Bronchial epithelial cell (primary cell): Measurements from ENCODE around the gene SORBS1. TPM values are rescaled to one million over a fixed set of nuclear protein-coding genes. Genes with fewer than 3 reads are reported as not detected.

Experiments
- DNase-seq: peaks from one replicate; pipeline ENCODE4 v3.0.0-alpha.2; 2010; ENCODE audit warnings: low read depth
- FAIRE-seq: peaks from 2 replicates; lab custom pipeline; 2011; peaks lifted over from hg19 to GRCh38; lab: Jason Lieb, UNC
- H3K27me3 ChIP-seq: 2 replicates; pipeline ENCODE4 v1.5.1; 2011; ENCODE audit warnings: low read length; ENCODE audit not compliant: control insufficient read depth, insufficient read depth
- H3K36me3 ChIP-seq: 2 replicates; pipeline ENCODE4 v1.5.1; 2011; ENCODE audit warnings: low read length; ENCODE audit not compliant: control insufficient read depth, insufficient read depth
- H3K4me3 ChIP-seq: 2 replicates; pipeline ENCODE4 v1.5.1; 2011; ENCODE audit warnings: mild to moderate bottlenecking, low read depth, low read length, control low read depth
- total RNA-seq: library from RNA; depleted of rRNA; stranded (reverse); fragments of >200 nt; gene quantifications from 2 replicates; pipeline ENCODE4 v1.2.1, GENCODE V29; 2014
- TF ChIP-seq, protein P1 (sequence below): IDR thresholded peaks from 2 replicates; pipeline ENCODE4 v1.5.1; 2011; ENCODE audit warnings: mild to moderate bottlenecking, moderate library complexity, low read length, control low read depth, inconsistent platforms; ENCODE audit not compliant: insufficient read depth, severe bottlenecking

SORBS1 gene
- total RNA-seq, 1 donor from 2014 or later: under 0.01 TPM

GRCh38 chr10:95478935-95479334 lies 82.2 kb downstream of the SORBS1 start:
- Histone ChIP-seq H3K4me3 (no peak overlapping the region), H3K36me3 (no peaks in the 10 kb centered on the region), H3K27me3 (no peaks in the 10 kb centered on the region)
- no peak for FAIRE-seq
- no peak for DNase-seq
- TF ChIP-seq, protein P1, sequence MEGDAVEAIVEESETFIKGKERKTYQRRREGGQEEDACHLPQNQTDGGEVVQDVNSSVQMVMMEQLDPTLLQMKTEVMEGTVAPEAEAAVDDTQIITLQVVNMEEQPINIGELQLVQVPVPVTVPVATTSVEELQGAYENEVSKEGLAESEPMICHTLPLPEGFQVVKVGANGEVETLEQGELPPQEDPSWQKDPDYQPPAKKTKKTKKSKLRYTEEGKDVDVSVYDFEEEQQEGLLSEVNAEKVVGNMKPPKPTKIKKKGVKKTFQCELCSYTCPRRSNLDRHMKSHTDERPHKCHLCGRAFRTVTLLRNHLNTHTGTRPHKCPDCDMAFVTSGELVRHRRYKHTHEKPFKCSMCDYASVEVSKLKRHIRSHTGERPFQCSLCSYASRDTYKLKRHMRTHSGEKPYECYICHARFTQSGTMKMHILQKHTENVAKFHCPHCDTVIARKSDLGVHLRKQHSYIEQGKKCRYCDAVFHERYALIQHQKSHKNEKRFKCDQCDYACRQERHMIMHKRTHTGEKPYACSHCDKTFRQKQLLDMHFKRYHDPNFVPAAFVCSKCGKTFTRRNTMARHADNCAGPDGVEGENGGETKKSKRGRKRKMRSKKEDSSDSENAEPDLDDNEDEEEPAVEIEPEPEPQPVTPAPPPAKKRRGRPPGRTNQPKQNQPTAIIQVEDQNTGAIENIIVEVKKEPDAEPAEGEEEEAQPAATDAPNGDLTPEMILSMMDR: no peak

- TF ChIP-seq, protein P1: no peak
- FAIRE-seq (no peak), DNase-seq (peak; percentile 15)
- Histone ChIP-seq H3K4me3 (no peak overlapping the region), H3K36me3 (no peaks in the 10 kb centered on the region), H3K27me3 (no peaks in the 10 kb centered on the region)
These were observed 83.0 kb downstream of the SORBS1 start for GRCh38 chr10:95478185-95478584.

GRCh38 chr10:95477175-95477520 lies 84.0 kb downstream of the SORBS1 start:
- no peak overlapping the region for H3K4me3 ChIP-seq
- no peaks in the 10 kb centered on the region for H3K36me3 ChIP-seq
- H3K27me3 ChIP-seq: no peaks in the 10 kb centered on the region
- DNase-seq: no peak
- FAIRE-seq: no peak
- TF ChIP-seq, protein P1: no peak

- DNase-seq (no peak), FAIRE-seq (no peak)
- TF ChIP-seq, protein P1: no peak
- Histone ChIP-seq H3K27me3 (no peaks in the 10 kb centered on the region), H3K36me3 (no peaks in the 10 kb centered on the region), H3K4me3 (no peak overlapping the region)
These were observed 84.5 kb downstream of the SORBS1 start for GRCh38 chr10:95476469-95477174.

GRCh38 chr10:95475827-95476468 lies 85.2 kb downstream of the SORBS1 start:
- Histone ChIP-seq H3K27me3 (no peaks in the 10 kb centered on the region), H3K4me3 (no peak overlapping the region), H3K36me3 (no peaks in the 10 kb centered on the region)
- DNase-seq (no peak), FAIRE-seq (no peak)
- TF ChIP-seq, protein P1: no peak

GRCh38 chr10:95475003-95475383 lies 86.2 kb downstream of the SORBS1 start:
- Histone ChIP-seq H3K4me3 (no peak overlapping the region), H3K36me3 (no peaks in the 10 kb centered on the region), H3K27me3 (no peaks in the 10 kb centered on the region)
- DNase-seq (no peak), FAIRE-seq (no peak)
- TF ChIP-seq, protein P1: no peak
